AML-193 (cell line): Measurements from ENCODE around the gene ORC3.
"Not testable (repeated sequence)": the region's sequence is repeated elsewhere in the genome, so short reads cannot be mapped to it uniquely, and the experiment has no call there.

ENCODE experiments used
- DNase-seq, 2 experiments: peaks; one replicate each; lab custom pipeline; 2025; lab: John Stamatoyannopoulos, UW

The ORC3 gene

GRCh38 chr6:87661016-87661415 lies 71.1 kb downstream of the ORC3 start:
- peak; percentile 85 to 87 for DNase-seq

- no peak for DNase-seq
Observed at GRCh38 chr6:87661503-87661902, 71.6 kb downstream of the ORC3 start.

- no peak for DNase-seq
Observed at GRCh38 chr6:87663434-87663833, 73.5 kb downstream of the ORC3 start.

GRCh38 chr6:87664921-87665485 lies 75.1 kb downstream of the ORC3 start:
- no peak for DNase-seq

- no peak for DNase-seq
Observed at GRCh38 chr6:87667032-87667431, 77.1 kb downstream of the ORC3 start.

GRCh38 chr6:87668013-87668412 lies 78.1 kb downstream of the ORC3 start:
- no peak for DNase-seq

GRCh38 chr6:87669051-87669450 lies 79.1 kb downstream of the ORC3 start:
- no peak for DNase-seq

- DNase-seq, result no peak
Observed at GRCh38 chr6:87670707-87671106, 80.8 kb downstream of the ORC3 start.

- peak; percentile 83 to 88 for DNase-seq
Observed at GRCh38 chr6:87671555-87672029, 81.7 kb downstream of the ORC3 start.

- DNase-seq, result no peak
Observed at GRCh38 chr6:87672641-87673040, 82.7 kb downstream of the ORC3 start.

- no peak for DNase-seq
Observed at GRCh38 chr6:87673237-87673636, 83.3 kb downstream of the ORC3 start.

GRCh38 chr6:87674290-87674689 lies 84.4 kb downstream of the ORC3 start:
- DNase-seq, result no peak

GRCh38 chr6:87675004-87675681 lies 85.2 kb downstream of the ORC3 start:
- no peak for DNase-seq

- DNase-seq, result no peak
Observed at GRCh38 chr6:87682310-87682709, 92.4 kb downstream of the ORC3 start.

GRCh38 chr6:87683890-87684289 lies 94.0 kb downstream of the ORC3 start:
- no peak for DNase-seq

- DNase-seq, result no peak
Observed at GRCh38 chr6:87684895-87685654, 95.1 kb downstream of the ORC3 start.

GRCh38 chr6:87686636-87687205 lies 96.8 kb downstream of the ORC3 start:
- DNase-seq, result not testable (repeated sequence)

GRCh38 chr6:87687296-87687695 lies 97.4 kb downstream of the ORC3 start:
- DNase-seq, result no peak

- not testable (repeated sequence) for DNase-seq
Observed at GRCh38 chr6:87687893-87688292, 98.0 kb downstream of the ORC3 start.

GRCh38 chr6:87690441-87690840 lies 100.5 kb downstream of the ORC3 start:
- DNase-seq, result no peak

GRCh38 chr6:87692086-87692485 lies 102.2 kb downstream of the ORC3 start:
- DNase-seq, result no peak

GRCh38 chr6:87696817-87697216 lies 106.9 kb downstream of the ORC3 start:
- not testable (repeated sequence) for DNase-seq
